Endodermal cell (in vitro differentiated cells): Measurements from ENCODE around the gene SOCS1. TPM values are rescaled to one million over a fixed set of nuclear protein-coding genes. Genes with fewer than 3 reads are reported as not detected.

ENCODE experiments used
- DNase-seq: peaks from one replicate; pipeline ENCODE4 v3.0.0-alpha.2; 2017
- H3K27ac ChIP-seq: 2 replicates; pipeline ENCODE4 v1.5.1; 2013; ENCODE audit warnings: mild to moderate bottlenecking, low read depth, low read length, moderate library complexity
- H3K27me3 ChIP-seq: 2 replicates; pipeline ENCODE4 v1.6.1; 2013; ENCODE audit warnings: mild to moderate bottlenecking, low read length, moderate library complexity; ENCODE audit not compliant: insufficient read depth, control insufficient read depth, poor library complexity, severe bottlenecking
- H3K36me3 ChIP-seq: 2 replicates; pipeline ENCODE4 v1.7.0; 2013; ENCODE audit warnings: mild to moderate bottlenecking, low read length, moderate library complexity; ENCODE audit not compliant: control insufficient read depth, insufficient read depth
- H3K4me1 ChIP-seq: one replicate; pipeline ENCODE4 v1.7.0; 2013; ENCODE audit warnings: low read length; ENCODE audit not compliant: control insufficient read depth, insufficient read depth
- H3K4me3 ChIP-seq: 2 replicates; pipeline ENCODE4 v1.5.1; 2013; ENCODE audit warnings: mild to moderate bottlenecking, low read length, moderate library complexity
- H3K9ac ChIP-seq: 2 replicates; pipeline ENCODE4 v1.6.1; 2013; ENCODE audit warnings: mild to moderate bottlenecking, low read length, moderate library complexity; ENCODE audit not compliant: poor library complexity, severe bottlenecking; ENCODE audit errors: extremely low read depth
- H3K9me3 ChIP-seq: 2 replicates; pipeline ENCODE4 v1.6.1; 2013; ENCODE audit warnings: mild to moderate bottlenecking, low read length, moderate library complexity; ENCODE audit not compliant: control insufficient read depth
- H3K27ac Mint-ChIP-seq: 2 replicates; pipeline ENCODE4 v1.8.0; 2020; ENCODE audit warnings: mixed read lengths
- H3K27me3 Mint-ChIP-seq: 2 replicates; pipeline ENCODE4 v1.8.0; 2021; ENCODE audit warnings: mild to moderate bottlenecking, mixed read lengths; ENCODE audit not compliant: insufficient read depth
- H3K36me3 Mint-ChIP-seq: 2 replicates; pipeline ENCODE4 v1.8.0; 2020; ENCODE audit warnings: low read depth, mixed read lengths
- H3K4me1 Mint-ChIP-seq: 2 replicates; pipeline ENCODE4 v1.8.0; 2020; ENCODE audit warnings: mixed read lengths
- H3K4me3 Mint-ChIP-seq: 2 replicates; pipeline ENCODE4 v1.8.0; 2020; ENCODE audit warnings: mild to moderate bottlenecking, moderate library complexity, mixed read lengths
- H3K9me3 Mint-ChIP-seq: 2 replicates; pipeline ENCODE4 v1.8.0; 2020; ENCODE audit warnings: mild to moderate bottlenecking, mixed read lengths
- WGBS, 2 experiments: methylation state at CpG; one replicate each; pipeline versions ENCODE4 v1.1.5 to v1.1.7; 2013; ENCODE audit warnings: missing lambda C conversion rate in 2 of 2, mixed read lengths in 1 of 2; ENCODE audit not compliant: insufficient coverage in 1 of 2, insufficient read length in 1 of 2; 5-methylcytosine and 5-hydroxymethylcytosine counted together
- total RNA-seq, 2 donors: library from RNA; stranded (reverse); fragmentation: NEBNext Ultra II Directional in 1 of 2; extraction: Animal tissue kit (Norgen Biotek cat#: 25700) in 1 of 2; gene quantifications; 2 replicates in 1 of 2; 3 replicates in 1 of 2; pipeline ENCODE4 v1.2.1, GENCODE V29; 2021
- TF ChIP-seq, protein P1 (sequence below): fragments of 200-600 bp; sonication (generic); conservative IDR thresholded peaks from 2 replicates; pipeline ENCODE4 v1.5.0; 2021; ENCODE audit warnings: antibody characterized with exemption, mild to moderate bottlenecking

Gene SOCS1
- total RNA-seq, 2 donors from 2014 or later = 5.6 to 7.2 TPM

GRCh38 chr16:11218604-11218962 is 37.4 kb downstream of the SOCS1 start:
- no peaks in the 10 kb centered on the region for H3K4me1 Mint-ChIP-seq
- H3K27ac Mint-ChIP-seq = no peak overlapping the region
- no peak for DNase-seq

DNA sequence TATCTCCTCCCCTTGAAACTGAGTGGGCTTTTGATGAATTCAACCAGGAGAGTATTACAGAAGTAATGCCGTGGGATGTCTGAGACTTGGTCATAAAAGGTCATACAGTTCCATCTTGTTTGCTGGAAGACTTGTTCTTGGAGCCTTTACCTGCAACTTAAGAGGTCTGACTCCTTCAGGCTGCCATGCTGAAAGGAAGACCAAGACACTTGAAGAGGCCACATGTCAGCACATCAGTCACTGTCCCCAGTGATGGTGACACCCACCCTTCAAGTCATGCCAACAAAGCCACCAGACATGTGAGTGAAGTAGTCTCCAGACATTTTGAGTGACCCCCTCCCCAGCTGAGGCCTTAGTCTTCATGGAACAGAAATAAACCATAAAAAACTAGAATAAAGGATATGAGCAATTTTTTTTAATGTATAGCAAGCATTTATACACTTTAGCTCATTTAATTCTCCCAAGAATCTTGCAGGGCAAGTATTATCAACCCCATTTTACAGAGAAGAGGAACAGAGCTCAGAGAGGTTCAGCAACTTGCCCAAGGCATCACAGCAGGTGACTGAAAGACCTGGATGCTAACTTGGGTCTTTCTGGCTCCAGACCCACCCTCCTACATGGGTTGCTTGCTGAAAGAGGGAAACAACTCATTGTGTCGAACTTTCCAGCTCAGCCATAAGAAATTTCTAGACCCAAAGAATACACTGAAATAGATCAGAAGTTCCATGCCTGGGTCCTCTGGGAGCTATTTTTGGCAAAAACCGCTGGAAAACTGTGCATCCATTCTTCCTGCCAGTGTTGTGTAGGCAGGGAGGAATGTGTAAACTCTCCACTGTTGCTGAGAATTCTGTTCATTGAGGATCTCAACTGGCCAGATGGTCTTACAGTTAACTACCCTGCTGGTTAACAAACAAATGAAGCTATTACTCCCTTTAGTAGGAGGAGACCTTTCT is 38.1 kb downstream of the SOCS1 start:
- no peak overlapping the region for H3K4me3 ChIP-seq
- no peaks in the 10 kb centered on the region for H3K4me1 Mint-ChIP-seq
- no peaks in the 10 kb centered on the region for H3K27me3 ChIP-seq
- peaks cover 27% of the 10 kb centered on the region for H3K9me3 ChIP-seq
- H3K9me3 Mint-ChIP-seq = peaks cover 31% of the 10 kb centered on the region
- no peak overlapping the region for H3K27ac Mint-ChIP-seq
- no peaks in the 10 kb centered on the region for H3K4me1 ChIP-seq
- H3K36me3 ChIP-seq = no peaks in the 10 kb centered on the region
- no peak overlapping the region for H3K27ac ChIP-seq
- no peak overlapping the region for H3K4me3 Mint-ChIP-seq
- TF ChIP-seq, protein P1, sequence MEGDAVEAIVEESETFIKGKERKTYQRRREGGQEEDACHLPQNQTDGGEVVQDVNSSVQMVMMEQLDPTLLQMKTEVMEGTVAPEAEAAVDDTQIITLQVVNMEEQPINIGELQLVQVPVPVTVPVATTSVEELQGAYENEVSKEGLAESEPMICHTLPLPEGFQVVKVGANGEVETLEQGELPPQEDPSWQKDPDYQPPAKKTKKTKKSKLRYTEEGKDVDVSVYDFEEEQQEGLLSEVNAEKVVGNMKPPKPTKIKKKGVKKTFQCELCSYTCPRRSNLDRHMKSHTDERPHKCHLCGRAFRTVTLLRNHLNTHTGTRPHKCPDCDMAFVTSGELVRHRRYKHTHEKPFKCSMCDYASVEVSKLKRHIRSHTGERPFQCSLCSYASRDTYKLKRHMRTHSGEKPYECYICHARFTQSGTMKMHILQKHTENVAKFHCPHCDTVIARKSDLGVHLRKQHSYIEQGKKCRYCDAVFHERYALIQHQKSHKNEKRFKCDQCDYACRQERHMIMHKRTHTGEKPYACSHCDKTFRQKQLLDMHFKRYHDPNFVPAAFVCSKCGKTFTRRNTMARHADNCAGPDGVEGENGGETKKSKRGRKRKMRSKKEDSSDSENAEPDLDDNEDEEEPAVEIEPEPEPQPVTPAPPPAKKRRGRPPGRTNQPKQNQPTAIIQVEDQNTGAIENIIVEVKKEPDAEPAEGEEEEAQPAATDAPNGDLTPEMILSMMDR = no peak
- WGBS, 2 experiments = 92 to 100% methylated on average over 1 to 3 of the region's 3 CpGs
- no peaks in the 10 kb centered on the region for H3K36me3 Mint-ChIP-seq
- H3K27me3 Mint-ChIP-seq = no peaks in the 10 kb centered on the region
- H3K9ac ChIP-seq = no peak overlapping the region
- no peak for DNase-seq

More at GRCh38 chr16:11218604-11218962, 37.4 kb downstream of the SOCS1 start:
- Mint-ChIP-seq H3K9me3 (peaks cover 31% of the 10 kb centered on the region), H3K27me3 (no peaks in the 10 kb centered on the region), H3K4me3 (no peak overlapping the region), H3K36me3 (no peaks in the 10 kb centered on the region)
- TF ChIP-seq, protein P1 = peak; percentile 77
- Histone ChIP-seq H3K9ac (no peak overlapping the region), H3K27me3 (no peaks in the 10 kb centered on the region), H3K4me3 (no peak overlapping the region), H3K27ac (no peak overlapping the region), H3K4me1 (no peaks in the 10 kb centered on the region), H3K36me3 (no peaks in the 10 kb centered on the region), H3K9me3 (peaks cover 27% of the 10 kb centered on the region)
- 71 to 90% methylated on average over 1 of the region's 1 CpG for WGBS, 2 experiments

- TF ChIP-seq, protein P1 = no peak
- Mint-ChIP-seq H3K36me3 (no peaks in the 10 kb centered on the region), H3K4me1 (no peaks in the 10 kb centered on the region), H3K27me3 (no peaks in the 10 kb centered on the region), H3K27ac (no peak overlapping the region), H3K4me3 (no peak overlapping the region), H3K9me3 (peaks cover 31% of the 10 kb centered on the region)
- H3K4me1 ChIP-seq = no peaks in the 10 kb centered on the region
- H3K27ac ChIP-seq = no peak overlapping the region
- H3K9me3 ChIP-seq = peaks cover 27% of the 10 kb centered on the region
- no peak overlapping the region for H3K9ac ChIP-seq
- 94 to 100% methylated on average over 2 to 3 of the region's 3 CpGs for WGBS, 2 experiments
- H3K4me3 ChIP-seq = no peak overlapping the region
- no peak for DNase-seq
- H3K36me3 ChIP-seq = no peaks in the 10 kb centered on the region
- H3K27me3 ChIP-seq = no peaks in the 10 kb centered on the region
These were observed 40.0 kb downstream of the SOCS1 start for GRCh38 chr16:11215935-11216556.
